SK-N-MC (cell line): ENCODE measurements around the gene PLAC9.

Source experiments
- EZH2 ChIP-seq: fragments of 200-600 bp; sonication (generic); IDR thresholded peaks from one replicate; pipeline ENCODE4 v1.6.1; 2017; ENCODE audit warnings: antibody characterized with exemption
- POLR2AphosphoS5 ChIP-seq: IDR thresholded peaks from 2 replicates; pipeline ENCODE4 v1.6.1; 2012; ENCODE audit warnings: mild to moderate bottlenecking, low read depth, low read length, borderline replicate concordance

GRCh38 chr10:80144696-80145131 lies 12.2 kb downstream of the PLAC9 start:
- no peak for TF ChIP-seq EZH2
- TF ChIP-seq POLR2AphosphoS5, result no peak
